Measurements from ENCODE around the gene ACADVL. TPM values are rescaled to one million over a fixed set of nuclear protein-coding genes. Genes with fewer than 3 reads are reported as not detected.

Gene ACADVL
- total RNA-seq, 1 donor from 2014 or later = 147 TPM

GRCh38 chr17:7250695-7251627 is 31.2 kb downstream of the ACADVL start:
- no peak for DNase-seq (ENCODE audit: low spot score)

GRCh38 chr17:7251661-7252175 is 32.0 kb downstream of the ACADVL start, which contains the start of gene CTDNEP1:
Gene CTDNEP1 (minus strand): TSS chr17:7251734. CDS start chr17:7251296, 438 bp downstream.
- DNase-seq (ENCODE audit: low spot score) = peak; percentile 100

- peak; percentile 97 for DNase-seq (ENCODE audit: low spot score)
Measured at GRCh38 chr17:7252176-7253043, 32.7 kb downstream of the ACADVL start, which contains the start of gene ELP5. Gene ELP5 (plus strand): TSS chr17:7252215. CDS start chr17:7252551, 336 bp downstream.

GRCh38 chr17:7253082-7253481 is 33.3 kb downstream of the ACADVL start:
- DNase-seq (ENCODE audit: low spot score) = no peak

GRCh38 chr17:7254511-7254910 is 34.8 kb downstream of the ACADVL start:
- no peak for DNase-seq (ENCODE audit: low spot score)

GRCh38 chr17:7256766-7257456 is 37.2 kb downstream of the ACADVL start:
- no peak for DNase-seq (ENCODE audit: low spot score)

- no peak for DNase-seq (ENCODE audit: low spot score)
Measured at GRCh38 chr17:7258731-7259554, 39.2 kb downstream of the ACADVL start.

GRCh38 chr17:7259555-7259889 is 39.8 kb downstream of the ACADVL start:
- DNase-seq (ENCODE audit: low spot score) = no peak

GRCh38 chr17:7260151-7260550 is 40.4 kb downstream of the ACADVL start:
- no peak for DNase-seq (ENCODE audit: low spot score)

- DNase-seq (ENCODE audit: low spot score) = no peak
Measured at GRCh38 chr17:7260651-7261378, 41.1 kb downstream of the ACADVL start.

- DNase-seq (ENCODE audit: low spot score) = no peak
Measured at GRCh38 chr17:7261379-7262191, 41.8 kb downstream of the ACADVL start.

GRCh38 chr17:7262192-7262934 is 42.6 kb downstream of the ACADVL start, which contains the start of gene CLDN7:
Gene CLDN7 (minus strand): TSS chr17:7262478. CDS start chr17:7262043, 435 bp downstream.
- no peak for DNase-seq (ENCODE audit: low spot score)

- DNase-seq (ENCODE audit: low spot score) = no peak
Measured at GRCh38 chr17:7262935-7263800, 43.4 kb downstream of the ACADVL start.

GRCh38 chr17:7263801-7264078 is 44.0 kb downstream of the ACADVL start:
- DNase-seq (ENCODE audit: low spot score) = no peak

- DNase-seq (ENCODE audit: low spot score) = no peak
Measured at GRCh38 chr17:7266784-7267183, 47.0 kb downstream of the ACADVL start.
